SK-N-MC (cell line): ENCODE results near the gene MRPL42.

ENCODE experiments used
- DNase-seq: peaks from one replicate; pipeline ENCODE4 v3.0.0-alpha.2; 2011; ENCODE audit warnings: low read depth, low spot score
- H3K27ac ChIP-seq: fragments of 200-600 bp; sonication (generic); 2 replicates; pipeline ENCODE4 v1.5.1; 2016; ENCODE audit warnings: mixed run types
- H3K36me3 ChIP-seq: fragments of 200-600 bp; sonication (generic); 2 replicates; pipeline ENCODE4 v1.6.1; 2017; ENCODE audit warnings: antibody characterized with exemption, low read length, mixed read lengths; ENCODE audit not compliant: insufficient read depth
- H3K4me3 ChIP-seq: fragments of 200-600 bp; sonication (generic); 2 replicates; pipeline ENCODE4 v1.5.1; 2016
- H3K9ac ChIP-seq: fragments of 200-600 bp; sonication (generic); 2 replicates; pipeline ENCODE4 v1.8.0; 2017; ENCODE audit warnings: mixed run types, mixed read lengths; ENCODE audit not compliant: insufficient read length
- H3K9me3 ChIP-seq: fragments of 200-600 bp; sonication (generic); 2 replicates; pipeline ENCODE4 v1.6.1; 2017; ENCODE audit warnings: low read depth, mild to moderate bottlenecking, antibody characterized with exemption, low read length, moderate library complexity, mixed read lengths
- EZH2 ChIP-seq: fragments of 200-600 bp; sonication (generic); IDR thresholded peaks from one replicate; pipeline ENCODE4 v1.6.1; 2017; ENCODE audit warnings: antibody characterized with exemption
- FOXP2 ChIP-seq: optimal IDR thresholded peaks from 2 replicates; pipeline ENCODE3; 2011; ENCODE audit warnings: mild to moderate bottlenecking, moderate library complexity; ENCODE audit not compliant: insufficient read depth; ENCODE audit errors: extremely low read length, control extremely low read depth
- POLR2AphosphoS5 ChIP-seq: IDR thresholded peaks from 2 replicates; pipeline ENCODE4 v1.6.1; 2012; ENCODE audit warnings: mild to moderate bottlenecking, low read depth, low read length, borderline replicate concordance

The MRPL42 gene

DNA sequence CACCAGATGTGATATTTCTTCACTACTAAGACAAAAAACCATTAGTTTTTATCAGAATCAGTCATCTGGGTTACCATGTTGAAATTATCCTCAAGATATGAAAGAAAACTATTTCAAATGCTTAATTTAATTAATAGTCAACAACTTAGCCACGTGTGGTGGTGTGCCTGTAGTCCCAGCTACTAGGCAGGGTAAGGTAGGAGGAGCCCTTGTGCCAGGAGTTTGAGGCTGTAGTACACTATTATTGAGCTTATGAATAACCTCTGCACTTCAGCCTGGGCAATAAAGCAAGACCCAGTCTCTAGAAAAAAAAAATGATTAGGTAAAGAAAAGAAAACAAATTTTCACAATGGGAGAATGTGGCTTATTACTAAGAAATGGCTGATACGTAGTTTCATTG, 33.4 kb downstream of the MRPL42 start:
- no peaks in the 10 kb centered on the region for H3K9me3 ChIP-seq
- no peak overlapping the region for H3K9ac ChIP-seq
- H3K27ac ChIP-seq = peak overlapping the region; percentile 55; the same call in 1 of the 2 replicates
- no peak overlapping the region for H3K4me3 ChIP-seq
- no peak for DNase-seq
- TF ChIP-seq POLR2AphosphoS5 = no peak
- TF ChIP-seq EZH2 = no peak
- no peak for TF ChIP-seq FOXP2
- H3K36me3 ChIP-seq = peaks cover 64% of the 10 kb centered on the region

DNA sequence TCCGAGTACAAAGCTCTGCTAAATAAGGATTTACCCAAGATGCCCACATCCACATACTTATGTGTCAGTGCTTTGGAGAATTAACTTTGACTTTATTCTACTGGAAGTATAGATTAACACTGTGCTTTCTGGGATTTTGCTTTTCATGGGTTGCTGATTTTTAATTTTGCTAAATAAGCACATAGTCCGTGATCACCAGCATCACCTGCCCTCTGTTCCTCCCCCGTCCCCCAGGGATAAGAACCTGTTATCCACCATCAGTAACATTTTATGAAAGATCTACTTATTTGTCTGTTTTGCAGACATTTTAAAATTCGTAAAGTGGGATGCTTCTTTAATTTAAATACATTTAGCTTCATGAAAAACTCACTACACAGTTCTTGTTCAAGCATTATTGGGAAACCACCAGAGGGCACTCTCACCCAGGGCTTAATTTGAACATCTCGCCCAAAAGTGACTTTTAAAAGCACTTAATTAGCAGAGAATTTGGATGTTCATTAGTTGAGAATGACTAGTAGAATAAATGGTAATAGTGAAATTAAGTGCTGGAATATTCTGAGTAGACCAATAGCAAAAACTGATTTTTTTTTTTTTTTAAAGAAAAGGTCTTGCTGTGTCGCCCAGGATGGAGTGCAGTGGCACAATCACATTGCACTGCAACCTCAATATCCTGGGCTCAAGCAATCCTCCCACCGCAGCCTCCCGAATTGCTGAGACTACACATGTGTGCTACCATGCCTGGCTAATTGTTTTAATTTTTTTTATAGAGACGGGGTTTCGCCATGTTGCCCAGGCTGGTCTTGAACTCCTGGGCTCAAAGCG, 35.7 kb downstream of the MRPL42 start:
- H3K27ac ChIP-seq = no peak overlapping the region
- TF ChIP-seq POLR2AphosphoS5 (no peak), EZH2 (no peak), FOXP2 (no peak)
- peaks cover 57% of the 10 kb centered on the region for H3K36me3 ChIP-seq
- H3K9me3 ChIP-seq = no peaks in the 10 kb centered on the region
- no peak overlapping the region for H3K9ac ChIP-seq
- peak; percentile 47 for DNase-seq
- no peak overlapping the region for H3K4me3 ChIP-seq

GRCh38 chr12:93507165-93507564, 39.9 kb downstream of the MRPL42 start:
- H3K9me3 ChIP-seq = no peaks in the 10 kb centered on the region
- no peak overlapping the region for H3K4me3 ChIP-seq
- TF ChIP-seq POLR2AphosphoS5 (no peak), FOXP2 (no peak), EZH2 (no peak)
- H3K9ac ChIP-seq = no peak overlapping the region
- peaks cover 50% of the 10 kb centered on the region for H3K36me3 ChIP-seq
- no peak for DNase-seq
- H3K27ac ChIP-seq = no peak overlapping the region

DNA sequence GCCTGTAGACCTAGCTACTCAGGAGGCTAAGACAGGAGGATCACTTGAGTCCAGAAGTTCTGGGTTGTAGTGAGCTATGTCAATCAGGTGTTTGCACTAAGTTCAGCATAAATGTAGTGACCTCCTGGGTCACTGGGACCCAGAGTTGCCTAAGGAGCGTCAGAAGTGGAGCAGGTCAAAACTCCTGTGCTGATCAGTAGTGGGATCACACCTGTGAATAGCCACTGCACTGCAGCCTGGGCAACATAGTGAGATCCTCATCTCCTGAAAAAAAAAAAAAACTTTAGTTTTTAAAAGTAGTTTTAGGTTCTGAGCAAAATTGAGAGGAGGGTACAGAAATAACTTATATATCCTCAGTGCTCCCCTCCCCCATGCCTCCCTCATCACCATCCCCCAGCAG, 42.2 kb downstream of the MRPL42 start:
- no peaks in the 10 kb centered on the region for H3K9me3 ChIP-seq
- no peak overlapping the region for H3K27ac ChIP-seq
- H3K4me3 ChIP-seq = no peak overlapping the region
- no peak overlapping the region for H3K9ac ChIP-seq
- TF ChIP-seq EZH2 (no peak), POLR2AphosphoS5 (no peak), FOXP2 (no peak)
- H3K36me3 ChIP-seq = peaks cover 31% of the 10 kb centered on the region
- no peak for DNase-seq

DNA sequence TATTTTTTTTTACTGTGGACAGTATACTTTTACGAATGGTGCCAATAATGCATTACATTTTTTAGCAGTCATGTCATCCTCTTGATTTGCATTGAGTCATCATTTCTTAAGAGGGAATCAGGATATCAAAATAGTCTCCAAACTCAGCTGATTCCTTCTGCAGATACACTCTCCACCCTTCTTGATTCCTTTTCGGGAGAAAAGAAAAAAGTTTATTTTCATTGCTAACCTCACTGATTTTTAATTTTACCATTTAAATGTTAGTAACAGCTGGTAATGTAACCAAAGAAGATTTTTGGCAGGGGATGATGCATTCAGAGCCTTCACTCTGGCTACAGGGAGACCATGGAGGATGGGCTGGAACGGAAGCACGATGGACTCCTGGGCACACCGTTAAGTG, 47.5 kb downstream of the MRPL42 start:
- H3K9ac ChIP-seq = no peak overlapping the region
- H3K4me3 ChIP-seq = no peak overlapping the region
- DNase-seq = no peak
- TF ChIP-seq POLR2AphosphoS5 = no peak
- TF ChIP-seq EZH2 = no peak
- no peak for TF ChIP-seq FOXP2
- no peaks in the 10 kb centered on the region for H3K9me3 ChIP-seq
- no peak overlapping the region for H3K27ac ChIP-seq
- peaks cover 1% of the 10 kb centered on the region; the same call in 1 of the 2 replicates for H3K36me3 ChIP-seq

DNA sequence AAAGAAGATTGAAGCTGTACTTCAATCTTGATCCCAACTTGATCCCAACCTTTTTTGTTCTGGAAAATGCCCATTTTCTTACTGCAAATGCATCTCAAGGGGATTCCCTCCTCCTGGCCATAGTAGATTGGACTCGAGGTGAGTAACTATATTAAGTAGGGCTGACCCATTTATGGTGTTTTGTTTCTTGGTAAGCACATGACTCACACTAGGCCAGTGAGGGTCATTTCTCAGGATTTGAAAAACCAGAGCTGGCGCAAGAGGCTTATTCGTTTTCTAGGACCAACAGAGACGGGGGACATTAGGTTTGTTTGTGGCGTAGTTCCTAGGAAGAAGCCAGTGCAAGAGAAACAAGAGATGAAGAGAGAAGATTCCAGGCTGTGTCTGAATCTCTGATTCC, 51.4 kb downstream of the MRPL42 start:
- DNase-seq = no peak
- TF ChIP-seq FOXP2 (no peak), EZH2 (no peak), POLR2AphosphoS5 (no peak)
- no peak overlapping the region for H3K9ac ChIP-seq
- H3K36me3 ChIP-seq = no peaks in the 10 kb centered on the region
- no peaks in the 10 kb centered on the region for H3K9me3 ChIP-seq
- H3K4me3 ChIP-seq = no peak overlapping the region
- H3K27ac ChIP-seq = no peak overlapping the region

DNA sequence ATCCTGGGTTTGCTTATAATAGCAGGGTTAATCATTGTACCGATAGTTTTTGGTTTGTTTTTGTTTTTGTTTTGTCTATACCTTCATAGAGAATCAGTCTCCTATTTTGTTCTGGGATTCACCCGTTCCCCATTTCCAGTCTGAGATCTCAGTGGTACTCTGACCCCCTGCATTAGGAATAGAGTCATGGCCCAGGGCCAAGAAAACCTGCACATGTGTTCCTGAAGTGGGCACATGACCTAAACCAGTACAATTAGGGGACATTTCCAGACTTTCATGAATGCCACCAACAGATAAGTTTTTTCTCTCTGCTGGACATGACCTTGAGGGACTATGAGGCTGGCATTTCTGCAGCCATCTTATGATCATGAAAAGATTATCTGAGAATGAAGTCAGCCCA, 52.5 kb downstream of the MRPL42 start:
- DNase-seq = no peak
- H3K36me3 ChIP-seq = no peaks in the 10 kb centered on the region
- H3K9ac ChIP-seq = no peak overlapping the region
- no peak overlapping the region for H3K4me3 ChIP-seq
- no peaks in the 10 kb centered on the region for H3K9me3 ChIP-seq
- H3K27ac ChIP-seq = no peak overlapping the region
- TF ChIP-seq FOXP2 (no peak), EZH2 (no peak), POLR2AphosphoS5 (no peak)

- no peak overlapping the region for H3K9ac ChIP-seq
- no peak overlapping the region for H3K4me3 ChIP-seq
- no peaks in the 10 kb centered on the region for H3K36me3 ChIP-seq
- TF ChIP-seq FOXP2 = no peak
- TF ChIP-seq EZH2 = no peak
- no peak for TF ChIP-seq POLR2AphosphoS5
- DNase-seq = no peak
- no peak overlapping the region for H3K27ac ChIP-seq
- H3K9me3 ChIP-seq = no peaks in the 10 kb centered on the region
Observed at GRCh38 chr12:93520454-93520853, 53.1 kb downstream of the MRPL42 start.

DNA sequence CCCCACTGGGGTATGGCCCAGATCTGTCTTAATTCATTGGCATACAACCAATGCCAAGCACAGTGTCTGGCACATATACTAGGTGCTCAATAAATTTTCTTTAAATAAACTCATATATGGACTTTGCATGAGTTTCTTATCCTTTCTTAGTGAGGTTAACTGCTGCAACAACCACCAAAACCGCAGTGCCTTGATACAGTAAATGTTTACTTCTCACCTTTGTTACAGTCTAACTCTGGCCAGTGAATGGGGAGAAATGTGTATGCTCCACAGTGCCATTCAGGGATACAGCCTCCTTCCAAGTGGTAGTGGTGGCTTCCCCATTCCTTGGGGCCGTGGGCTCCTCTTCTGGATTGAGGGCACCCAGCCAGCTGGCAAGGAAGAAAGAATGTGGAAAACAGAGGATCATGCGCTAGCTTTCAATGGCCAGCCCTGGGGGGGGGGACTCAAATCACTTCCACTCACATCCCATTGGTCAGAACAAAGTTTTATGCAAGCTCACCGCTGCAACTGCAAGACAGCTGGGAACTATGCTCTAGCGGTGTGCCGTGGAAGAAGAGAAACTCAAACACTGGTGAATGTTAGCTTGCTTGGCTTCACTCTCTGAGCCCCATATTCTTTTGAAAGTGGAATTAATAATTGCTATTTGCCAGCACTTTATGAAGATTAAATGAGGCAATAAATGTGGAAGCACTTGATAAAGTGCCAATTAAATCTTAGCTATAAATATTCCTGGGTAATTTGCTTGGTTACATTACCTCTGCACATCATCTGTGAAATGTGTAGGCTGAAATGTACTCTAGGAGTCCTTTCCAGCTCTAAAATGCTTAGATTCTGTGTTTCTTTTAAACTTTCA, 54.1 kb downstream of the MRPL42 start:
- no peak overlapping the region for H3K4me3 ChIP-seq
- no peak for DNase-seq
- TF ChIP-seq FOXP2 (no peak), POLR2AphosphoS5 (no peak), EZH2 (no peak)
- no peak overlapping the region for H3K27ac ChIP-seq
- no peaks in the 10 kb centered on the region for H3K9me3 ChIP-seq
- H3K36me3 ChIP-seq = no peaks in the 10 kb centered on the region
- H3K9ac ChIP-seq = no peak overlapping the region
